Measurements from ENCODE around the gene LEKR1.

The LEKR1 gene

DNA sequence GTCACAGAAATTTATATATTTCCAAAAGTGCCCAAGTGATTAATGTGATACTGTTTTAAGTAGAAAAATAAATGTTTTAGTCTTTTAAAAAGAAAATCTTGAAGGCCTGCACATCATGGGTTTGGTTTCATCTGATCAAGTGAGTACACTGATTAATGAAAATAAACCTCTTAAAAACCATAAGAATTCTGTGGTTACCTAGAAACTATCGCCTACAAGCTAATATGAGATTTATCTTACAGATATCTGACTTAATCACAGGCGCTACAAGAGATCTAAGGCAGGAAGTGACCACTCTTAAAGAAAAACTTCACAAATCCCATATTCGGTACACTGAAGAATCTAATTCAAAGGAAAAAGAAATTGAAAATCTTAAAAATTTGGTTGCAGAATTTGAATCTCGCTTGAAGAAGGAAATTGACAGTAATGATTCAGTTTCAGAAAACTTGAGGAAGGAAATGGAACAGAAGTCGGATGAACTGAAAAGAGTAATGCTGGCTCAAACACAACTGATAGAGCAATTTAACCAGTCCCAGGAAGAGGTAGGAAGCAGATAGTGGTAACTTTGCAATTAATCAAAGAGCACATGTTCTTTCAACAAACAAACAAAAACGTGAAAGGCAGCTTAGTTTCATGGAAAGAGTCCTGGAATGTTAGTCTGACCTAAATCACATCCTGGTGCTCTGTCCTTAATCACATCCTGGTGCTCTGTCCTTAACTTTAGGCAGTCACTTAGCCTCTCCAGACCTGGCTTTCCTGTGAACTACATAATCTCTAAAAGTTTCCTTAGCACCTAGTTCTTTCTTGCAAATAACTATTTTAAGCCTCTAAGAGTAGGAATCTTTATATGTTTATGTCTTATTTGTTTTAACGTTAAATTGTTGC lies 201.9 kb downstream of the LEKR1 start:
- Histone ChIP-seq H3K4me2 (ENCODE audit: insufficient read depth, low read length) (no peak overlapping the region), H3K36me3 (ENCODE audit: insufficient read depth, low read length) (no peaks in the 10 kb centered on the region), H2AFZ (ENCODE audit: low read depth, low read length) (no peak overlapping the region), H3K27me3 (ENCODE audit: insufficient read depth, low read length, poor library complexity) (peaks cover 5% of the 10 kb centered on the region), H3K4me1 (ENCODE audit: insufficient read depth, low read length) (no peaks in the 10 kb centered on the region), H3K79me2 (ENCODE audit: insufficient read depth, low read length) (no peaks in the 10 kb centered on the region), H3K9me3 (ENCODE audit: insufficient read depth, low read length, severe bottlenecking) (no peaks in the 10 kb centered on the region), H4K20me1 (ENCODE audit: insufficient read depth, low read length) (no peaks in the 10 kb centered on the region), H3K27ac (ENCODE audit: low read length) (no peak overlapping the region), H3K9ac (ENCODE audit: low read depth, low read length) (no peak overlapping the region), H3K4me3 (ENCODE audit: low read depth in 1 of 2, low read length in 2 of 2) (no peak overlapping the region)
- DNase-seq (no peak), ATAC-seq (ENCODE audit: insufficient read depth, low read depth) (no peak)
- no peak for TF ChIP-seq EZH2 (IDR thresholded peaks at IDR 0.05; ENCODE audit: borderline replicate concordance, low read depth, low read length, severe bottlenecking)
- TF ChIP-seq, protein P1, sequence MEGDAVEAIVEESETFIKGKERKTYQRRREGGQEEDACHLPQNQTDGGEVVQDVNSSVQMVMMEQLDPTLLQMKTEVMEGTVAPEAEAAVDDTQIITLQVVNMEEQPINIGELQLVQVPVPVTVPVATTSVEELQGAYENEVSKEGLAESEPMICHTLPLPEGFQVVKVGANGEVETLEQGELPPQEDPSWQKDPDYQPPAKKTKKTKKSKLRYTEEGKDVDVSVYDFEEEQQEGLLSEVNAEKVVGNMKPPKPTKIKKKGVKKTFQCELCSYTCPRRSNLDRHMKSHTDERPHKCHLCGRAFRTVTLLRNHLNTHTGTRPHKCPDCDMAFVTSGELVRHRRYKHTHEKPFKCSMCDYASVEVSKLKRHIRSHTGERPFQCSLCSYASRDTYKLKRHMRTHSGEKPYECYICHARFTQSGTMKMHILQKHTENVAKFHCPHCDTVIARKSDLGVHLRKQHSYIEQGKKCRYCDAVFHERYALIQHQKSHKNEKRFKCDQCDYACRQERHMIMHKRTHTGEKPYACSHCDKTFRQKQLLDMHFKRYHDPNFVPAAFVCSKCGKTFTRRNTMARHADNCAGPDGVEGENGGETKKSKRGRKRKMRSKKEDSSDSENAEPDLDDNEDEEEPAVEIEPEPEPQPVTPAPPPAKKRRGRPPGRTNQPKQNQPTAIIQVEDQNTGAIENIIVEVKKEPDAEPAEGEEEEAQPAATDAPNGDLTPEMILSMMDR (IDR thresholded peaks at IDR 0.05; ENCODE audit: borderline replicate concordance, extremely low read depth, low read length, poor library complexity, severe bottlenecking) = no peak

DNA sequence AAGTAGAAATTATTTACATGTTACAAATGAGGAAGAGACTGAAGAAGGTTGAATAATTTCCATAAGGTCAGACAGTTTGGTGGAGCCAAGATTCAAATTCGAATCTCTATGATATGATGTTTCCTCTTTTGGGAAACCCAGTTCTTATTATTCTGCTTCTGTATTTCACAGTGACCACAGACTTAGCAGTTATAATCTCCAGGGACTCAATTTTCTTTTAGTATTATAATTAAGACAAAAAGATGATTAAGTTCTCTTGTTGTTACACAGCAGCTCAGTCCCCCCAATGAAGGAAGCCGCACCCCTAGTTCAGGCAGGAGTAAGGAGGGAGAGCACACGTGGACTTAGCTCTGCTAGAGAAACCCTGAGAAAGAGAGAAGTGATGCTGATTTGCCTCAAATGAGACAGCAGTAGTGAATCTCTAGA lies 203.2 kb downstream of the LEKR1 start:
- Histone ChIP-seq H3K79me2 (ENCODE audit: insufficient read depth, low read length) (no peaks in the 10 kb centered on the region), H2AFZ (ENCODE audit: low read depth, low read length) (no peak overlapping the region), H4K20me1 (ENCODE audit: insufficient read depth, low read length) (no peaks in the 10 kb centered on the region), H3K4me3 (ENCODE audit: low read depth in 1 of 2, low read length in 2 of 2) (no peak overlapping the region), H3K9ac (ENCODE audit: low read depth, low read length) (no peak overlapping the region), H3K27me3 (ENCODE audit: insufficient read depth, low read length, poor library complexity) (peaks cover 5% of the 10 kb centered on the region), H3K36me3 (ENCODE audit: insufficient read depth, low read length) (no peaks in the 10 kb centered on the region), H3K4me1 (ENCODE audit: insufficient read depth, low read length) (no peaks in the 10 kb centered on the region), H3K9me3 (ENCODE audit: insufficient read depth, low read length, severe bottlenecking) (no peaks in the 10 kb centered on the region), H3K4me2 (ENCODE audit: insufficient read depth, low read length) (no peak overlapping the region), H3K27ac (ENCODE audit: low read length) (no peak overlapping the region)
- ATAC-seq (ENCODE audit: insufficient read depth, low read depth) = no peak
- TF ChIP-seq, protein P1 (IDR thresholded peaks at IDR 0.05; ENCODE audit: borderline replicate concordance, extremely low read depth, low read length, poor library complexity, severe bottlenecking) = no peak
- TF ChIP-seq EZH2 (IDR thresholded peaks at IDR 0.05; ENCODE audit: borderline replicate concordance, low read depth, low read length, severe bottlenecking) = no peak
- no peak for DNase-seq

DNA sequence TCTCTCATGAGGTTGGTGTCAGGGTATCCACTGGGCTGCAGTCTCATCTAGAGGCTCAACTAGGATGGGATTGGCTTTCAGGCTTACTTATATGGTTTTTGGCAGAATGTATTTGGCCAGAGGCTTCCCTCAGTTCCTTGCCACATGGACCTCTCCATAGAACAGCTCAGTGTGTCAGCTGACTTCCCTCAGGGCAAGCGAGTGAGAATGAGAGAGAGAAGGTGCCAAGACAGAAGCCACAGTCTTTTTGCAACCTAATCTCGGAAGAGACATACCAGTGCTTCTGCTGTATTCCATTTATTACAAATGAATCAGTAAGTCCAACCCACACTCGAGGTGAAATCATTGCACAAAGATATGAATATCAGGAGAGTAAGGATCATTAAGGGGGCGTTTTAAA lies 204.6 kb downstream of the LEKR1 start:
- ATAC-seq (ENCODE audit: insufficient read depth, low read depth) (no peak), DNase-seq (no peak)
- no peak overlapping the region for H3K4me3 ChIP-seq (ENCODE audit: low read depth in 1 of 2, low read length in 2 of 2)
- H3K79me2 ChIP-seq (ENCODE audit: insufficient read depth, low read length) = no peaks in the 10 kb centered on the region
- no peaks in the 10 kb centered on the region for H3K36me3 ChIP-seq (ENCODE audit: insufficient read depth, low read length)
- H3K9ac ChIP-seq (ENCODE audit: low read depth, low read length) = no peak overlapping the region
- H3K27ac ChIP-seq (ENCODE audit: low read length) = no peak overlapping the region
- no peaks in the 10 kb centered on the region for H3K4me1 ChIP-seq (ENCODE audit: insufficient read depth, low read length)
- TF ChIP-seq, protein P1 (IDR thresholded peaks at IDR 0.05; ENCODE audit: borderline replicate concordance, extremely low read depth, low read length, poor library complexity, severe bottlenecking) = no peak
- TF ChIP-seq EZH2 (IDR thresholded peaks at IDR 0.05; ENCODE audit: borderline replicate concordance, low read depth, low read length, severe bottlenecking) = no peak
- no peaks in the 10 kb centered on the region for H4K20me1 ChIP-seq (ENCODE audit: insufficient read depth, low read length)
- H3K9me3 ChIP-seq (ENCODE audit: insufficient read depth, low read length, severe bottlenecking) = no peaks in the 10 kb centered on the region
- H2AFZ ChIP-seq (ENCODE audit: low read depth, low read length) = no peak overlapping the region
- H3K4me2 ChIP-seq (ENCODE audit: insufficient read depth, low read length) = no peak overlapping the region
- H3K27me3 ChIP-seq (ENCODE audit: insufficient read depth, low read length, poor library complexity) = peaks cover 5% of the 10 kb centered on the region

Data from DND-41 (cell line).